Left lung (tissue), 14 donors: Measurements from ENCODE around the gene ACBD5. TPM values are rescaled to one million over a fixed set of nuclear protein-coding genes. Genes with fewer than 3 reads are reported as not detected.
A peak's percentile ranks its signal among the peaks of the same experiment; 100 is the strongest.
"Not testable (repeated sequence)": the region's sequence is repeated elsewhere in the genome, so short reads cannot be mapped to it uniquely, and the experiment has no call there.

ENCODE experiments used
- ATAC-seq: fragments of 200-7000 bp; cut with Tn5 transposase; one replicate; pipeline ENCODE4 v1.9.1; 2020; ENCODE audit warnings: moderate library complexity
- DNase-seq, 4 donors: peaks; one replicate each; pipeline ENCODE4 v3.0.0-alpha.2; 2013 to 2020
- H3K27ac ChIP-seq, 2 donors: fragments of 200-600 bp; sonication (generic) in 1 of 2; one replicate each; pipeline versions ENCODE4 v1.5.0 to v1.8.0; 2020 to 2021
- H3K27me3 ChIP-seq, 2 donors: fragments of 200-600 bp; sonication (generic) in 1 of 2; one replicate each; pipeline versions ENCODE4 v1.5.0 to v1.8.0; 2020 to 2021
- H3K36me3 ChIP-seq, 2 donors: fragments of 200-600 bp; sonication (generic) in 1 of 2; one replicate each; pipeline versions ENCODE4 v1.5.0 to v1.8.0; 2020 to 2021
- H3K4me1 ChIP-seq, 2 donors: fragments of 200-600 bp; one replicate each; pipeline ENCODE4 v1.8.0; 2021
- H3K4me3 ChIP-seq, 2 donors: fragments of 200-600 bp; sonication (generic) in 1 of 2; one replicate each; pipeline versions ENCODE4 v1.5.0 to v1.8.0; 2020 to 2021; ENCODE audit warnings: mild to moderate bottlenecking in 1 of 2
- H3K9me3 ChIP-seq, 2 donors: fragments of 200-600 bp; sonication (generic) in 1 of 2; one replicate each; pipeline versions ENCODE4 v1.5.0 to v1.8.0; 2020 to 2021
- CTCF ChIP-seq, 2 donors: fragments of 200-600 bp; sonication (generic) in 1 of 2; IDR thresholded peaks; one replicate each; pipeline versions ENCODE4 v1.5.0 to v1.8.0; 2021; ENCODE audit warnings: antibody characterized with exemption in 2 of 2
- intact Hi-C, 2 donors: fragments of 100-400 bp; cut with DNase I; formaldehyde crosslinking; loops; one replicate each; pipeline versions ENCODE4 v1.11.2 to v1.14.2; 2022
- long read RNA-seq, 12 donors: library from polyadenylated mRNA in 2 of 12; unstranded in 2 of 12; transcript quantifications; one replicate each; pipeline ENCODE4 v2.0.0 and lab custom pipeline, GENCODE V29; 2019 to 2026
- polyA plus RNA-seq, 6 donors: library from polyadenylated mRNA; unstranded; fragments of 120-200 nt; gene quantifications; one replicate each; pipeline ENCODE4 v1.2.1, GENCODE V29; 2013; ENCODE audit not compliant: insufficient read length in 6 of 6
- total RNA-seq, 2 donors: library from RNA; stranded (reverse); fragmentation: NEBNext Ultra II Directional; extraction: Animal tissue kit (Norgen Biotek cat#: 25700); gene quantifications; one replicate each; pipeline ENCODE4 v1.2.1, GENCODE V29; 2021
- donor health status: DM: no; HTN: yes; CAD: no.
- donor health status: DM: no; HTN: no; CAD: no.

ACBD5 gene
- total RNA-seq (10 to 100 TPM; 25.6 to 26.3 TPM), polyA plus RNA-seq (10 to 100 TPM; 22.7 to 25.8 (median 23.4) TPM)
- long read RNA-seq, donor 1, full-length matches to known transcripts, result 1 of 1 reads
- long read RNA-seq, donor 1, partial matches to known transcripts, result 0 of 1 reads
- long read RNA-seq, donor 1, other reads (novel, unspliced or antisense), result 0 of 1 reads
- long read RNA-seq, donor 2, partial matches to known transcripts, result 0 of 2 reads
- long read RNA-seq, donor 2, other reads (novel, unspliced or antisense), result 0 of 2 reads
- long read RNA-seq, donor 3, full-length matches to known transcripts, result 3 of 3 reads
- long read RNA-seq, donor 3, partial matches to known transcripts, result 0 of 3 reads
- long read RNA-seq, donor 3, other reads (novel, unspliced or antisense), result 0 of 3 reads
- long read RNA-seq, donor 4, partial matches to known transcripts, result 5 of 8 reads
- long read RNA-seq, donor 4, other reads (novel, unspliced or antisense), result 3 of 8 reads
- long read RNA-seq, donor 5, full-length matches to known transcripts, result 3 of 3 reads
- long read RNA-seq, donor 5, partial matches to known transcripts, result 0 of 3 reads
- long read RNA-seq, donor 5, other reads (novel, unspliced or antisense), result 0 of 3 reads
- long read RNA-seq, donor 6, full-length matches to known transcripts, result 6 of 6 reads
- long read RNA-seq, donor 6, partial matches to known transcripts, result 0 of 6 reads
- long read RNA-seq, donor 6, other reads (novel, unspliced or antisense), result 0 of 6 reads
- long read RNA-seq, donor 7, full-length matches to known transcripts, result 4 of 4 reads
- long read RNA-seq, donor 7, partial matches to known transcripts, result 0 of 4 reads
- long read RNA-seq, donor 7, other reads (novel, unspliced or antisense), result 0 of 4 reads
- long read RNA-seq, donor 8, partial matches to known transcripts, result 0 of 2 reads
- long read RNA-seq, donor 8, other reads (novel, unspliced or antisense), result 0 of 2 reads
- long read RNA-seq, donor 9, result 0 reads
- long read RNA-seq, donor 10, partial matches to known transcripts, result 3 of 5 reads
- long read RNA-seq, donor 10, other reads (novel, unspliced or antisense), result 2 of 5 reads
- long read RNA-seq, donor 11, full-length matches to known transcripts, result 5 of 5 reads
- long read RNA-seq, donor 11, partial matches to known transcripts, result 0 of 5 reads
- long read RNA-seq, donor 11, other reads (novel, unspliced or antisense), result 0 of 5 reads
- long read RNA-seq, donor 12, full-length matches to known transcripts, result 4 of 4 reads
- long read RNA-seq, donor 12, partial matches to known transcripts, result 0 of 4 reads
- long read RNA-seq, donor 12, other reads (novel, unspliced or antisense), result 0 of 4 reads

GRCh38 chr10:27240212-27241009 is at the start of gene ACBD5:
TSS of gene ACBD5 (minus strand) at chr10:27240797. CDS start at chr10:27240688, 109 bp downstream.
- DNase-seq, result peak; percentile 82 to 98 (median 90)

GRCh38 chr10:27285093-27285492 is 44.5 kb upstream of the ACBD5 start:
- no peak overlapping the region for H3K4me3 ChIP-seq
- intact Hi-C loops, result no loop called here
- peak in 1 of 4 donors; percentile 5 for DNase-seq

More at GRCh38 chr10:27240212-27241009, at the start of gene ACBD5:
- ATAC-seq, result peak; percentile 78
- TF ChIP-seq CTCF (IDR thresholded peaks at IDR 0.05), result no peak
- Histone ChIP-seq H3K27ac (peak within 1 kb of the TSS; percentile 97 to 98), H3K4me1 (peaks cover 3 to 36% of the 10 kb centered on the region in 2 donors), H3K36me3 (no peaks in the 10 kb centered on the region), H3K9me3 (no peaks in the 10 kb centered on the region), H3K4me3 (peak within 1 kb of the TSS; percentile 60 to 73), H3K27me3 (no peaks in the 10 kb centered on the region)
- intact Hi-C loops, result no loop called here

GRCh38 chr10:27276581-27276980 is 36.0 kb upstream of the ACBD5 start:
- Histone ChIP-seq H3K9me3 (peaks cover 0 to 6% of the 10 kb centered on the region in 2 donors), H3K4me1 (no peaks in the 10 kb centered on the region), H3K4me3 (no peak overlapping the region), H3K27me3 (no peaks in the 10 kb centered on the region), H3K27ac (no peak overlapping the region), H3K36me3 (no peaks in the 10 kb centered on the region)
- DNase-seq (no peak), ATAC-seq (no peak)
- intact Hi-C loops, result no loop called here
- no peak for TF ChIP-seq CTCF (IDR thresholded peaks at IDR 0.05)

More at GRCh38 chr10:27285093-27285492, 44.5 kb upstream of the ACBD5 start:
- Histone ChIP-seq H3K27ac (no peak overlapping the region), H3K27me3 (no peaks in the 10 kb centered on the region), H3K4me1 (no peaks in the 10 kb centered on the region), H3K36me3 (no peaks in the 10 kb centered on the region), H3K9me3 (no peaks in the 10 kb centered on the region)
- no peak for TF ChIP-seq CTCF (IDR thresholded peaks at IDR 0.05)
- no peak for ATAC-seq

GRCh38 chr10:27266025-27266424 is 25.4 kb upstream of the ACBD5 start:
- H3K36me3 ChIP-seq, result not testable (repeated sequence)

GRCh38 chr10:27262788-27263187 is 22.2 kb upstream of the ACBD5 start:
- H3K4me1 ChIP-seq, result peaks cover 8 to 14% of the 10 kb centered on the region in 2 donors
- H3K4me3 ChIP-seq, H3K36me3 ChIP-seq, H3K27ac ChIP-seq, intact Hi-C loops, ATAC-seq, DNase-seq, H3K9me3 ChIP-seq: not testable (repeated sequence)
- peaks cover 33 to 67% of the 10 kb centered on the region in 2 donors for H3K27me3 ChIP-seq

More at GRCh38 chr10:27266025-27266424, 25.4 kb upstream of the ACBD5 start:
- H3K9me3 ChIP-seq, intact Hi-C loops, DNase-seq, H3K27ac ChIP-seq, H3K4me1 ChIP-seq, H3K4me3 ChIP-seq, ATAC-seq: not testable (repeated sequence)
- peaks cover 4 to 36% of the 10 kb centered on the region in 2 donors for H3K27me3 ChIP-seq
